Measurements from ENCODE around the gene DIDO1. TPM values are rescaled to one million over a fixed set of nuclear protein-coding genes. Genes with fewer than 3 reads are reported as not detected.

DIDO1 gene
- polyA plus RNA-seq, 1 of the 3 experiments (the other 2 are of a cell fraction), result 14.7 TPM

DNA sequence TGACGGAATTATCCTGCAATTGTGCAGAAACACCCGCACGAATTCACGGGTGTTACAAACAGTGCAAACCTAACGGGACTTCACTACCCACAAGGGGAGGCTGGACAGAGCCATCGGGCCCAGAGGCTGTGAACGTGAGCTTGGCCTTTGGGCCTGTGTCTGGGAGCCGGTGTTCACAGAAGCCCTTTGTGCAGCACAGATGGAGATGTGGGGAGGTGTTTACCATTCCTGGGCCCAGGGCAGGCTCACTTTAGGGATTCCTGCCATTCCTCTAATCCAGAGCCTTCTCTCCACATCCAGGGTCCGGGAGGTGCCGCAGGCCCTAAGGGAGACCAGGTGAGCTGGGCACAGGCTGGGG, 94.5 kb downstream of the DIDO1 start:
- H3K4me2 ChIP-seq, result no peak overlapping the region
- no peaks in the 10 kb centered on the region for H3K79me2 ChIP-seq (ENCODE audit: insufficient read depth)
- 82% methylated on average over 6 of the region's 10 CpGs for WGBS (ENCODE audit: low lambda C conversion rate)
- no peaks in the 10 kb centered on the region for H3K36me3 ChIP-seq (replicated peaks in 1 of 2; ENCODE audit: control insufficient read depth in 1 of 2, insufficient read depth in 2 of 2, low read length in 1 of 2)
- no peak overlapping the region; a peak in 1 of 4 replicates for H3K27ac ChIP-seq (ENCODE audit: low read depth in 2 of 2, low read length in 1 of 2)
- CTCF ChIA-PET, result interaction anchor here (0.8 to 3.0 kb wide), 2 partner anchors 9 to 15 kb away, joined by 3 to 21 read pairs; no protein-coding TSS in a partner anchor
- peaks cover 0 to 22% of the 10 kb centered on the region in 2 experiments; a peak in 1 of 4 replicates for H3K4me1 ChIP-seq (ENCODE audit: control insufficient read depth in 1 of 2, insufficient read depth in 2 of 2, low read depth in 1 of 2, low read length in 1 of 2)
- TF ChIP-seq, protein P1, sequence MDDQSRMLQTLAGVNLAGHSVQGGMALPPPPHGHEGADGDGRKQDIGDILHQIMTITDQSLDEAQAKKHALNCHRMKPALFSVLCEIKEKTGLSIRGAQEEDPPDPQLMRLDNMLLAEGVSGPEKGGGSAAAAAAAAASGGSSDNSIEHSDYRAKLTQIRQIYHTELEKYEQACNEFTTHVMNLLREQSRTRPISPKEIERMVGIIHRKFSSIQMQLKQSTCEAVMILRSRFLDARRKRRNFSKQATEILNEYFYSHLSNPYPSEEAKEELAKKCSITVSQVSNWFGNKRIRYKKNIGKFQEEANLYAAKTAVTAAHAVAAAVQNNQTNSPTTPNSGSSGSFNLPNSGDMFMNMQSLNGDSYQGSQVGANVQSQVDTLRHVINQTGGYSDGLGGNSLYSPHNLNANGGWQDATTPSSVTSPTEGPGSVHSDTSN (IDR thresholded peaks at IDR 0.05), result no peak
- TF ChIP-seq RXRA (IDR thresholded peaks at IDR 0.05; ENCODE audit: borderline replicate concordance, low read depth) (no peak), EZH2phosphoT487 (IDR thresholded peaks at IDR 0.05; ENCODE audit: borderline replicate concordance, low read depth) (no peak), NFIC (IDR thresholded peaks at IDR 0.05; ENCODE audit: borderline replicate concordance) (no peak), TCF12 (IDR thresholded peaks at IDR 0.05) (no peak), RFX5 (IDR thresholded peaks at IDR 0.05; ENCODE audit: low read length) (no peak), TEAD4 (IDR thresholded peaks at IDR 0.05; ENCODE audit: borderline replicate concordance, insufficient read depth) (no peak), FOXM1 (IDR thresholded peaks at IDR 0.05; ENCODE audit: low read depth) (no peak), RAD21 (IDR thresholded peaks at IDR 0.05; ENCODE audit: low read length) (no peak), ELF1 (IDR thresholded peaks at IDR 0.05) (no peak), RCOR1 (IDR thresholded peaks at IDR 0.05; ENCODE audit: low read length) (no peak), EP300 (IDR thresholded peaks at IDR 0.05; ENCODE audit: borderline replicate concordance in 1 of 2, low read depth in 1 of 2, low read length in 1 of 2) (no peak), NRF1 (IDR thresholded peaks at IDR 0.05; ENCODE audit: low read depth, low read length) (no peak)
- TF ChIP-seq, protein P2, sequence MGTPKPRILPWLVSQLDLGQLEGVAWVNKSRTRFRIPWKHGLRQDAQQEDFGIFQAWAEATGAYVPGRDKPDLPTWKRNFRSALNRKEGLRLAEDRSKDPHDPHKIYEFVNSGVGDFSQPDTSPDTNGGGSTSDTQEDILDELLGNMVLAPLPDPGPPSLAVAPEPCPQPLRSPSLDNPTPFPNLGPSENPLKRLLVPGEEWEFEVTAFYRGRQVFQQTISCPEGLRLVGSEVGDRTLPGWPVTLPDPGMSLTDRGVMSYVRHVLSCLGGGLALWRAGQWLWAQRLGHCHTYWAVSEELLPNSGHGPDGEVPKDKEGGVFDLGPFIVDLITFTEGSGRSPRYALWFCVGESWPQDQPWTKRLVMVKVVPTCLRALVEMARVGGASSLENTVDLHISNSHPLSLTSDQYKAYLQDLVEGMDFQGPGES (IDR thresholded peaks at IDR 0.05; ENCODE audit: low read depth, low read length), result no peak
- TF ChIP-seq, protein P3, sequence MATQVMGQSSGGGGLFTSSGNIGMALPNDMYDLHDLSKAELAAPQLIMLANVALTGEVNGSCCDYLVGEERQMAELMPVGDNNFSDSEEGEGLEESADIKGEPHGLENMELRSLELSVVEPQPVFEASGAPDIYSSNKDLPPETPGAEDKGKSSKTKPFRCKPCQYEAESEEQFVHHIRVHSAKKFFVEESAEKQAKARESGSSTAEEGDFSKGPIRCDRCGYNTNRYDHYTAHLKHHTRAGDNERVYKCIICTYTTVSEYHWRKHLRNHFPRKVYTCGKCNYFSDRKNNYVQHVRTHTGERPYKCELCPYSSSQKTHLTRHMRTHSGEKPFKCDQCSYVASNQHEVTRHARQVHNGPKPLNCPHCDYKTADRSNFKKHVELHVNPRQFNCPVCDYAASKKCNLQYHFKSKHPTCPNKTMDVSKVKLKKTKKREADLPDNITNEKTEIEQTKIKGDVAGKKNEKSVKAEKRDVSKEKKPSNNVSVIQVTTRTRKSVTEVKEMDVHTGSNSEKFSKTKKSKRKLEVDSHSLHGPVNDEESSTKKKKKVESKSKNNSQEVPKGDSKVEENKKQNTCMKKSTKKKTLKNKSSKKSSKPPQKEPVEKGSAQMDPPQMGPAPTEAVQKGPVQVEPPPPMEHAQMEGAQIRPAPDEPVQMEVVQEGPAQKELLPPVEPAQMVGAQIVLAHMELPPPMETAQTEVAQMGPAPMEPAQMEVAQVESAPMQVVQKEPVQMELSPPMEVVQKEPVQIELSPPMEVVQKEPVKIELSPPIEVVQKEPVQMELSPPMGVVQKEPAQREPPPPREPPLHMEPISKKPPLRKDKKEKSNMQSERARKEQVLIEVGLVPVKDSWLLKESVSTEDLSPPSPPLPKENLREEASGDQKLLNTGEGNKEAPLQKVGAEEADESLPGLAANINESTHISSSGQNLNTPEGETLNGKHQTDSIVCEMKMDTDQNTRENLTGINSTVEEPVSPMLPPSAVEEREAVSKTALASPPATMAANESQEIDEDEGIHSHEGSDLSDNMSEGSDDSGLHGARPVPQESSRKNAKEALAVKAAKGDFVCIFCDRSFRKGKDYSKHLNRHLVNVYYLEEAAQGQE (IDR thresholded peaks at IDR 0.05; ENCODE audit: low read depth, low read length), result no peak
- H3K9me2 ChIP-seq, result no peaks in the 10 kb centered on the region
- H3K9ac ChIP-seq, result no peak overlapping the region
- peak; percentile 17 for DNase-seq
- H3K9me3 ChIP-seq, result no peaks in the 10 kb centered on the region
- H3K27me3 ChIP-seq (ENCODE audit: insufficient read depth), result no peaks in the 10 kb centered on the region
- no peak overlapping the region for H3K4me3 ChIP-seq (ENCODE audit: low read depth in 2 of 2, low read length in 1 of 2)
- POLR2A ChIA-PET, result no interaction called here
- H3F3A ChIP-seq (replicated peaks; ENCODE audit: insufficient read depth), result no peaks in the 10 kb centered on the region
- no peak overlapping the region for H2AFZ ChIP-seq (ENCODE audit: low read depth)
- no peaks in the 10 kb centered on the region for H4K20me1 ChIP-seq (ENCODE audit: insufficient read depth)
